ENCODE measurements around the gene UCK2.

Gene UCK2

GRCh38 chr1:165856021-165856420, 28.6 kb downstream of the UCK2 start:
- FAIRE-seq, result no peak

DNA sequence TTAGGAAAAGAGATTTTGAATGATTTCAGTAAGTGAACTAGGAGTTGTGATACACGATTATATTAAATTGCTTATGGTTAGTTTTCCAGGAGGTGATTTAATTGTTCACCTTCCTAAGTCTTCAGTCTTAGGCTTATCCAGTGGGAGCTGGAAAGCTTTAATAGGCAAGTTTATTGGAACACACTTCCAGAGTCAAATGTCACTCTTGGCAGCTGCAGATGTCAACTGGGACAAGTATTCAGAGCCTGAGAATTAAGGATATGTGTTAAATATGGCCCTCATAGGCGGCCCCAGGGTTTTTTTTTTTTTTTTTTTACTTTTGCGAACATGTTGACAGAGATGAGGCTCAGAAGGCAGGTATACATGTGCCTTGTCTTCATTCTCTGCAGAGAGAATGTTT, 29.2 kb downstream of the UCK2 start:
- no peak for FAIRE-seq

- FAIRE-seq, result no peak
These were observed 29.8 kb downstream of the UCK2 start for GRCh38 chr1:165857046-165857801.

DNA sequence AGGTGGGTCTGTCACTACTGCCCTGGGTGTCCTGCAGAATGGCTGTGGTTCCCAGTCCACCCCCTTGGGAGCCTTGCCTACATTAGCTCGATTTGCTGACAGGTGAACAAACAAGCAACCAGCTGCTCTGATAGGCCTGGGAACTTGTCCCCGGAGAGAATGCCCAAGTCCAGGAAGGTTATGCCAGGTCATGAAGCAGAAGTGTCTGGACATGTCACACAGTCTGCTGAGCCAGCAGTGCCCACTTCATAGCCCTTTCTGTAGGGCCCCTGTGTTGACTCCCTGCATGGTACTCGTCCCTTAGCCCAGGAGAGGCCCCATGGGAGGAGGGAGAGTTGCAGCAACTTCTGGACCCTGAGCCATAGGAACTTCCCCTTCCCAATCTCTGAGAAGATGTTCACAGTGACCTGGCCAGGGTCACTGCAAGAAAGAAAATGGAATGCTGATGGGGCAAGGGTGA, 31.0 kb downstream of the UCK2 start:
- FAIRE-seq, result no peak

DNA sequence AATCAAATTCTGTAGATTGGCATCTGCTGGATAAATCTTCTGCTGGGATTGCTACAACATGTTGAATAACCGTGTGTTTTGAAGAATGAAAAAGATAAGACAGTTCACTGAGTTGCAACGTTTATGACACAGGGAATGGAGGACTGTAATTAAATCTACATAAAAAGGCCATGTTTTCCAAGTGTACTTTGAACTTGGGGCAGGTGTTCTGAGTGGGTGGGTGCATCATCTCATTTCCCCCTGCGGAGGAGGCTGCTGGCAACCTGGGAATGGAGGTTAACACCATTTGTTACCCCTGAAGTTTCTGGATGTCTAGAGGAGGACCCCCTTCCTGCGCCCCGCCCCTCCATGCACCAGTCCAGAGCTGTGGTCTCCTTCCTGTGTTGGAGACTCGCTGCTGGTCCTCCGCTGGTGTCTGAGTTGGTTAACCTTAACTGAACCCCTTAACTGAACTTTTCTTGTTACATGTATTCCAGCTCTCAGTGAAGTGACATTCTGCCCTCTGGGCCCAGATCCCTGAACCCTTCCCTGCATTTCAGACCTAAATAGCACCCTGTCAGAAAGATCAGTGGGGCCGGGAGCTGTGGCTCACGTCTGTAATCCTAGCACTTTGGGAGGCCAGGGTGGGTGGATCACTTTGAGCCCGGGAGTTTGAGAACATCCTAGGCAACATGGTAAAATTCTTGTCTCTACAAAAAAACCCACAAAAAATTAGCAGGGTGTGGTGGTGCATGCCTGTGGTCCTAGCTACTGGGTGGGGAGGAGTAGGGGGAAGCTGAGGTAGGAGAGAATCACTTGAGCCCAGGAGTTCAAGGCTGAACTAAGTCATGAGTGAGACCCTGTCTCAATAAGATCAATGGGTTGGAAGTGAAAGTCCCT, 31.8 kb downstream of the UCK2 start:
- FAIRE-seq, result no peak

DNA sequence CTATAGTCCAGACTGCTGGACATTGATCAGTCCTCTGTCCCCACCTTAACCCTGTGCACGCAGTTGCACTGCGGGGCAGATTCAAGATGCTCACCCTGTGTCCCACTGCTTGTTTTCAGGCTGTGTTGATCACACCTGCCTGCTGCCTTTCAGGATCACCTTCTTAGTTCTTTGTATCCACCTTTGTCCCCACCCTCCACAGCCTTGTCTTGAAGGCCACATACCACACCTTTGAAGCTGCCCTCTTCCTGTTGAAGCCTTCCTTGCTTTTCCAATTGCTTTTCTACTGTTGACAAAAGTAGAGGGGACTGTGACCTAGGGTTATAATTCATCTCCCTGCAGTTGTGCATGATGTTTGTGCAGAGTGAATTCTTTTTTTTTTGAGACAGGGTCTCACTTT, 32.7 kb downstream of the UCK2 start:
- FAIRE-seq, result no peak

DNA sequence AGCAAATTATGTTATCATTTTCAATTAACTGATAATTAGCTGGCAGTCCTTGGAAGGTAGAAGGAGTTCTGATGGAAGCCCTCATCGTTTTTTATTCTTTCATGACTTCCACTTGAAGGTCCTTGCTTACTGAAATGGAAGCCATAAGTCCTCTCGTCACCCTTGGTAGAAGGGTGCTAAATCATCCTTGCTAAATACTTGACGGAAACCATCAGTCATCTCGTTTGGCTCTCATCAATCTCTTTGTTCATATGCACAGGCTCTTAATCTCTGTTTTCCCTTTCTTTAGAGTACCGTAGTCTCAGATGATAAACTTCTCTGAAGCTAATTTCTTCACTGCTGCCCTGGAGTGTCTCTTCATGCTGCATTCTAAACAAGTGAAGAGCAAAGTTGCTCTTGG, 34.5 kb downstream of the UCK2 start:
- FAIRE-seq, result no peak

GRCh38 chr1:165862448-165862847, 35.0 kb downstream of the UCK2 start:
- no peak for FAIRE-seq

- FAIRE-seq, result no peak
These were observed 35.9 kb downstream of the UCK2 start for GRCh38 chr1:165863346-165863745.

DNA sequence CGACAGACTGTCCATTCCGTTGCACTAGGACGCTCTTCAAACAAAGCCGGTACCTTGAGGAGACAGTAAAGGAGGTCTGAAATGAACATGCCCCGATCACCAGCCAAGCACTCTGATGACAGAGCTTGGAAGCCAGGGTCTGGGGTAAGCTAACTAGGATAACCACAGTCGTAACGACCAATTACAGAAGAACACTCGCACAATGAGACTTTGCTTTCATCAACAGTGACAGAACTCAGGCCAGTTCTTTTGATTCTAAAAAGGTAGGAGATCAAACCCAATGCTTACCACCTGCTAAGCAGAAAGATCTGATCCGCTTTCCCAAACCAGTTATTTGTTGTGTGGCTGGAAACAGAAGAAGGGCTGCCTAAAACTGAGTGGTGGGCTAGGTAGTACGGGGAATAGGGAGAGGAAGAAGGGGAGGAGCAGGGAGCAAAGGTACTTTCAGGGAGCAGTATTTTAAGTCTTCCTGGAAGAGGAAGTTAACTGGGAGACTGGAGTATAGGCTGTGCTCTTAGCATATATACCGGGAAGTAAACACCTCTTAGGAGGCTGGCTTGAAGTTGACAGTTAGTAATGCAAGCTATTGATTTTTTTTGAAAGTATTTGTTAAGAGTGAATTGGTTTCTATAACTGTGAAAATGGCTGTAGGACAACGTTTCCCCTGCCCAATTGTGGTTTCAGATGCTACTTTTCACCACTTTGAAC, 38.4 kb downstream of the UCK2 start:
- no peak for FAIRE-seq

- FAIRE-seq, result no peak
These were observed 41.9 kb downstream of the UCK2 start for GRCh38 chr1:165869343-165869742.

- no peak for FAIRE-seq
These were observed 44.1 kb downstream of the UCK2 start for GRCh38 chr1:165871311-165872067.

- no peak for FAIRE-seq
These were observed 46.1 kb downstream of the UCK2 start for GRCh38 chr1:165873481-165873880.

DNA sequence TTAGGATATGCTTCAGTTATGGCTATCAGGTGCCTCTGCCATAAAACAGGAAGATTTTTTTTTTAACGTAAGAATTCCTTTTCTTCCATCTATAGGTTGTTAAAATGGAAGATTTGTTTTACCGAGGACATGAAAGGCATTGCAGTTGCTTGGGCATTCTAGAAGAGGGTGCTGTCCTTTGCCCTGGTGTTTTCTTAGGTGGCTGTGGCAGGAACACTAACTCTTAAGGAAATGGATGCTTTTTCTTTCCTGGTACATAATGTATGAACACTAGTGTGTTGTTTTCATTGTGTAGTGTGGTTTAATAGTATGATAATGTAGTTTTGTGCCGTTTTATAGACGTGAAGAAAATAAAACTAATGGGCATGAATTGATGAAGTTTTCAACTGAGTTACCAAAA, 47.2 kb downstream of the UCK2 start:
- FAIRE-seq, result no peak

GRCh38 chr1:165875171-165875570, 47.8 kb downstream of the UCK2 start:
- no peak for FAIRE-seq

- FAIRE-seq, result no peak
These were observed 48.2 kb downstream of the UCK2 start for GRCh38 chr1:165875604-165876003.

DNA sequence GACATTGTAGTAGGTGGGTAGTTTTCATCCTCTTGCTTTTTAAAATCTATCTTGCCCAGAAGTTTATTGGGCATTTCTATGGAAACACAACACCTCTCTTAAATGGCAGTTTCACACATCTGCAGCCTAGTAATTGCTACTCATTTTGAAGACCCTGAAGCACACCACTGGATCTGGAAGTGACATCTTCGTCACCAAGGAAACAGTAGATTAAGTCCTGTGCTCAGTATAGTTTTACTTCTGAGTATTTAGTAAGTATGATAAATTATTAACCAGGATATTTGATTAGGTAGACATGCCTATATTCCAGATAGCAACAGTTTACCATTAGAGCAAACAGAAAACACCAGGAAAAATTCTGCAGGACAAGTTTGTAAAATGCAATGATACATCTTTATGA, 48.7 kb downstream of the UCK2 start:
- no peak for FAIRE-seq

- no peak for FAIRE-seq
These were observed 50.0 kb downstream of the UCK2 start for GRCh38 chr1:165877411-165877810.

- FAIRE-seq, result no peak
These were observed 50.6 kb downstream of the UCK2 start for GRCh38 chr1:165877940-165878556.

GRCh38 chr1:165879946-165880345, 52.5 kb downstream of the UCK2 start:
- no peak for FAIRE-seq

- no peak for FAIRE-seq
These were observed 53.6 kb downstream of the UCK2 start for GRCh38 chr1:165880993-165881392.

GRCh38 chr1:165882168-165882837, 54.9 kb downstream of the UCK2 start:
- FAIRE-seq, result no peak
